ENCODE measurements around the gene STYXL2.
A peak's percentile ranks its signal among the peaks of the same experiment; 100 is the strongest.

Gene STYXL2

GRCh38 chr1:167102906-167103573 lies 9.2 kb downstream of the STYXL2 start:
- no peak for TF ChIP-seq CTCF (IDR thresholded peaks at IDR 0.05; ENCODE audit: control extremely low read depth, extremely low read depth, low read depth, missing control alignments)
- no peak for DNase-seq (ENCODE audit: extremely low spot score)
- ChIA-PET POLR2A (no interaction called here), CTCF (interaction anchor here (0.8 to 1.7 kb wide), 4 partner anchors 9 to 193 kb away, joined by 4 read pairs; no protein-coding TSS in a partner anchor)

GRCh38 chr1:167104256-167104633 lies 10.4 kb downstream of the STYXL2 start:
- no peak for TF ChIP-seq CTCF (IDR thresholded peaks at IDR 0.05; ENCODE audit: control extremely low read depth, extremely low read depth, low read depth, missing control alignments)
- CTCF ChIA-PET = interaction anchor here (1.0 to 2.1 kb wide), 5 partner anchors 8 to 194 kb away, joined by 3 to 7 read pairs (median 4); no protein-coding TSS in a partner anchor
- DNase-seq (ENCODE audit: extremely low spot score) = no peak
- POLR2A ChIA-PET = no interaction called here

- CTCF ChIA-PET = interaction anchor here (0.8 to 2.1 kb wide), 2 partner anchors 10 to 15 kb away, joined by 3 to 7 read pairs; partner anchors contain the start of gene GPA33
- no peak for DNase-seq (ENCODE audit: extremely low spot score)
- peak; percentile 12 for TF ChIP-seq CTCF (IDR thresholded peaks at IDR 0.05; ENCODE audit: control extremely low read depth, extremely low read depth, low read depth, missing control alignments)
- POLR2A ChIA-PET = no interaction called here
Measured at GRCh38 chr1:167105271-167106118, 11.6 kb downstream of the STYXL2 start.

- ChIA-PET CTCF (interaction anchor here (1.3 kb wide), 1 partner anchor 55 kb away, joined by 3 read pairs; no protein-coding TSS in a partner anchor), POLR2A (no interaction called here)
- DNase-seq (ENCODE audit: extremely low spot score) = no peak
- no peak for TF ChIP-seq CTCF (IDR thresholded peaks at IDR 0.05; ENCODE audit: control extremely low read depth, extremely low read depth, low read depth, missing control alignments)
Measured at GRCh38 chr1:167106119-167106461, 12.2 kb downstream of the STYXL2 start.

- ChIA-PET POLR2A (no interaction called here), CTCF (interaction anchor here (1.3 to 1.4 kb wide), 2 partner anchors 20 to 57 kb away, joined by 3 read pairs; no protein-coding TSS in a partner anchor)
- TF ChIP-seq CTCF (IDR thresholded peaks at IDR 0.05; ENCODE audit: control extremely low read depth, extremely low read depth, low read depth, missing control alignments) = no peak
- no peak for DNase-seq (ENCODE audit: extremely low spot score)
Measured at GRCh38 chr1:167107456-167107855, 13.6 kb downstream of the STYXL2 start.

GRCh38 chr1:167109125-167109524 lies 15.2 kb downstream of the STYXL2 start:
- DNase-seq (ENCODE audit: extremely low spot score) = no peak
- TF ChIP-seq CTCF (IDR thresholded peaks at IDR 0.05; ENCODE audit: control extremely low read depth, extremely low read depth, low read depth, missing control alignments) = no peak
- POLR2A ChIA-PET = no interaction called here
- CTCF ChIA-PET = interaction anchor here (0.7 to 1.6 kb wide), 9 partner anchors 11 to 50 kb away, joined by 3 to 8 read pairs (median 3); no protein-coding TSS in a partner anchor
